Skeletal muscle satellite cell (primary cell): Measurements from ENCODE around the gene NUAK2.
"Not testable (repeated sequence)": the region's sequence is repeated elsewhere in the genome, so short reads cannot be mapped to it uniquely, and the experiment has no call there.

Experiments used
- H3K27me3 ChIP-seq: 2 replicates; pipeline ENCODE4 v1.7.0; 2013; ENCODE audit warnings: low read length; ENCODE audit not compliant: control insufficient read depth, insufficient read depth
- H3K36me3 ChIP-seq: 2 replicates; pipeline ENCODE4 v1.7.0; 2013; ENCODE audit warnings: mild to moderate bottlenecking, control low read depth, low read length; ENCODE audit not compliant: insufficient read depth
- H3K4me1 ChIP-seq: 2 replicates; pipeline ENCODE4 v1.7.0; 2013; ENCODE audit warnings: low read length; ENCODE audit not compliant: control insufficient read depth, insufficient read depth
- H3K4me2 ChIP-seq: 2 replicates; pipeline ENCODE4 v1.7.0; 2013; ENCODE audit warnings: mild to moderate bottlenecking, low read length
- H3K4me3 ChIP-seq: 2 replicates; pipeline ENCODE4 v1.7.0; 2013; ENCODE audit warnings: low read length
- H3K9ac ChIP-seq: 2 replicates; pipeline ENCODE4 v1.7.0; 2013; ENCODE audit warnings: mild to moderate bottlenecking, low read depth, low read length, moderate library complexity
- H3K9me3 ChIP-seq: replicated peaks from 2 replicates; pipeline ENCODE4 v1.7.0; 2013; ENCODE audit warnings: mild to moderate bottlenecking, control low read depth, low read length

The NUAK2 gene

DNA sequence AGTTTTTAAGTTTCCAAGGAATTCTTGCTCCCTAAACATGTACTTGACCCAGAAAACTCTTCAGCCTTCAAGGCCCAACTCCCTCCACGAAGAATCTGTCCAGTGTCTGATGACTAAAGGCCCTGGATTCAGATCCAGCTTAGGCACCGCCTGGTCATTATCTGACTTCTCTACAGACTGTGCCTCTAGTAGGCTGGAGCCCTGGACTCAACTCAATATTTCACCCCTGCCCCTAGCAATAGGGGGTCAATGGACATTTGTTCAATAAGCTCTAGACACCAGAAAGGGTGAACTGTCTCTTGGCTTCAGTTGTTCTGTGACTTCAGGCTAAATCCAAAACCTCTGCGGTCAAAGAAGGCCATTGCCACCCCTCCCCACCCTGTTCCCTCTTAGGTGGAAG, 34.5 kb downstream of the NUAK2 start:
- H3K4me3 ChIP-seq: no peak overlapping the region
- peak overlapping the region; percentile 16 for H3K9ac ChIP-seq
- peaks cover 50% of the 10 kb centered on the region for H3K4me1 ChIP-seq
- no peaks in the 10 kb centered on the region for H3K36me3 ChIP-seq
- H3K27me3 ChIP-seq: no peaks in the 10 kb centered on the region
- no peak overlapping the region for H3K4me2 ChIP-seq
- H3K9me3 ChIP-seq: no peaks in the 10 kb centered on the region

DNA sequence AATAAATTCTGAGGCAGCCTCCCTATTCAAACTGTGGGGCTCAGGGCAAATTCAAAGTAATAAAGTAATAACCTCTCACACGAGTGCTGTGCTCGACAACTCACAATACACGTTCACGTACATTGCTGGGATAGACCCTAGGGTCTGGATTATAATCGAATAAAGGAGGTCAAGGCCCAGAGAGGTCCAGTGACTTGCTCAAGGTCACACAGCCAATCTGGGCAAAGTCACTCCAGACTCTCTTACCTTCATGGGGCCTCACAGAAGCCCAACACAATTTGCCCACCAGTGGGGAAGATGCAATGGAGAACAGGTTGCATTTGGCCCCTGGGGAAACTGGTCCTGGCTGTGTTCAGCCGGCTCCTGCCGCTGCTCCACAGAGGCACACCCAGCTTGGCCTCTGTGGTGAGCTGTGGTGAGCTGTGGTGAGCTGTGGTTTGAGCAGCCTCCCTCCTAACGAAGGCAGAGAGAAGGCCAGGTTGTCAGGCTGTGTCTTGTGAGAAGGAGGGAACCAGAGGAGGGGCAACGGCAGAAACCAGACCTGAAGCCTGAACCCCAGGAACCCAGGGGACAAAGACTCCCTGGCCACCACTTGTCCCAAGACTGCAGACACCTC, 35.1 kb downstream of the NUAK2 start:
- H3K9me3 ChIP-seq: no peaks in the 10 kb centered on the region
- peaks cover 50% of the 10 kb centered on the region for H3K4me1 ChIP-seq
- no peaks in the 10 kb centered on the region for H3K27me3 ChIP-seq
- no peak overlapping the region for H3K4me2 ChIP-seq
- no peaks in the 10 kb centered on the region for H3K36me3 ChIP-seq
- no peak overlapping the region for H3K4me3 ChIP-seq
- H3K9ac ChIP-seq: peak overlapping the region; percentile 16

DNA sequence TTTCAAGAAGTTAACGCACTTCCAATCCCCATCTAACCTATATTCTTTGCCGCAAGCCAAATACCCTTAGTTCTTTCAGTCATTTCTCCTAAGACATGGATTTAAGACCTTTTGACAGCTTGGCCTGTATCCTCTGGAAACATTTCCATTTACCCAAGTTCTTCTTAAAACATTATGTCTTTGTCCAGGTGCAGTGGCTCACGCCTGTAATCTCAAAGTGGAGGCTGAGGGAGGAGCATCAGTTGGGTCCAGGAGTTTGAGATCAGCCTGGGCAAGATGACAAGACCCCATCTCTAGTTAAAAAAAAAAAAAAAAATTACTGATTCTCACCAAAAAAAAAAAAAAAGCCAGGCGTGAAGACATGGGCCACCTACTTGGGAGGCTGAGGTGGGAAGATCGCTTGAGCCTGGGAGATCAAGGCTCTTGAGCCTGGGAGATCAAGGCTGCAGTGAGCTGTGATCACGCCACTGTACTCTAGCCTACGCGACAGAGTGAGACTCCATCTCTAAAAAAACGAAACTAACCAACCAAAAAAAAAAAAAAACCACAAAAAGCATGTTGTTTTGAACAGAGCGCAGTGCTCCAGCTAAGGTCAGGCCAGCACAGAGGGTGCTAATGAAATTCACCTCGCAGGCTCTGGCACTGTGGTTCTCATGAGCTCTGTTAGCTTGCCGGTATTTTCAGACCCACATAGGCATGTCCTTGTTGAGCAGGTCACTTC, 36.0 kb downstream of the NUAK2 start:
- Histone ChIP-seq H3K36me3 (no peaks in the 10 kb centered on the region), H3K9me3 (no peaks in the 10 kb centered on the region), H3K4me2 (peak overlapping the region; percentile 29), H3K4me3 (no peak overlapping the region), H3K9ac (peak overlapping the region; percentile 35), H3K27me3 (no peaks in the 10 kb centered on the region), H3K4me1 (peaks cover 50% of the 10 kb centered on the region)

- peak overlapping the region; percentile 49 for H3K9ac ChIP-seq
- no peaks in the 10 kb centered on the region for H3K27me3 ChIP-seq
Observed at GRCh38 chr1:205284420-205285144, 37.0 kb downstream of the NUAK2 start.

GRCh38 chr1:205283270-205284147, 38.0 kb downstream of the NUAK2 start:
- H3K27me3 ChIP-seq: no peaks in the 10 kb centered on the region
- no peak overlapping the region for H3K4me2 ChIP-seq
- no peak overlapping the region for H3K4me3 ChIP-seq
- H3K9me3 ChIP-seq: no peaks in the 10 kb centered on the region
- H3K9ac ChIP-seq: no peak overlapping the region
- H3K36me3 ChIP-seq: no peaks in the 10 kb centered on the region
- H3K4me1 ChIP-seq: peaks cover 49% of the 10 kb centered on the region

More at GRCh38 chr1:205284420-205285144, 37.0 kb downstream of the NUAK2 start:
- H3K4me3 ChIP-seq: peak overlapping the region; percentile 2
- H3K4me1 ChIP-seq: peaks cover 50% of the 10 kb centered on the region
- H3K36me3 ChIP-seq: no peaks in the 10 kb centered on the region
- no peaks in the 10 kb centered on the region for H3K9me3 ChIP-seq
- peak overlapping the region; percentile 29 for H3K4me2 ChIP-seq

DNA sequence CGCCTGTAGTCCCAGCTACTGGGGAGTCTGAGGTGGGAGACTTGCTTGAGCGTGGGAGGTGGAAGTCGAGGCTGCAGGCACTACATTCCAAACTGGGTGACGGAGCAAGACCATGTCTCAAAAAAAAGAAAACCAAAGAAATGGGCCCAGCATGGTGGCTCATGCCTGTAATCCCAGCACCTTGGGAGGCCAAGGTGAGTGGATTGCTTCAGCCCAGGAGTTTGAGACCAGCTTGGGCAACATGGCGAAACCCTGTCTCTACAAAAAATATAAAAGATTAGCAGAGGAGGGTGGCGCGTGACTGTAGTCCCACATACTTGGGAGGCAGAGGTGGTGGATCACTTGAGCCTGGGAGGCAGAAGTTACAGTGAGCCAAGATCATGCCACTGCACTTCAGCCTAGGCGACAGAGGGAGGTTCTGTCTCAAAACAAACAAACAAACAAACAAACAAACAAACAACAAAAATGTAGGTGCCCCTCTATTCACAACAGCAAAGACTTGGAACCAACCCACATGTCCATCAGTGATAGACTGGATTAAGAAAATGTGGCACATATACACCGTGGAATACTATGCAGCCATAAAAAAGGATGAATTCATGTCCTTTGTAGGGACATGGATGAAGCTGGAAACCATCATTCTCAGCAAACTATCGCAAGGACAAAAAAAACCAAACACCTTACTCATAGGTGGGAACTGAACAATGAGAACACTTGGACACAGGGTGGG, 40.7 kb downstream of the NUAK2 start:
- not testable (repeated sequence) for H3K9ac ChIP-seq, H3K4me2 ChIP-seq, H3K36me3 ChIP-seq, H3K27me3 ChIP-seq, H3K9me3 ChIP-seq, H3K4me3 ChIP-seq
- peaks cover 23% of the 10 kb centered on the region for H3K4me1 ChIP-seq

DNA sequence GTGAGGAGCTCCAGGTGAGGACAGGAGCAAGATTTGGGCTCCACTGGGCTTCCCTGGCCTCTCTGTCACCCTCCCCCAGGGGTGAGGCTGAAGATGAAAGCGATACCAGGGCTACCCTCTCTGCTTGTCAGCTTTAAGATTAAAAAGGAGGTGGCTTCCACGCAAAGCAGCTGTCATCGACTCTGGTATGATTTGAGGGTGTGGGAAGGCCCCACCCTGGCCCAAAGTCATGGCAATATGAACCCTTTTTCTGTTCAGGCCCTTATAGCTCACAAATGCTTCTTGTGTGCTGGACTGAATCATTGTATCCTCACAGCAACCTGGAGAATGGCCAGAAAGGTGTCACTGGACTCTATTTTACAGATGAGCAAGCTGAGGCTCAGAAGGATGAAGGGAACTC, 41.6 kb downstream of the NUAK2 start:
- Histone ChIP-seq H3K36me3 (no peaks in the 10 kb centered on the region), H3K9ac (no peak overlapping the region), H3K27me3 (no peaks in the 10 kb centered on the region), H3K4me2 (no peak overlapping the region), H3K4me3 (no peak overlapping the region), H3K9me3 (no peaks in the 10 kb centered on the region), H3K4me1 (peaks cover 15% of the 10 kb centered on the region)

GRCh38 chr1:205276689-205277065, 44.9 kb downstream of the NUAK2 start:
- H3K4me3 ChIP-seq: no peak overlapping the region
- no peaks in the 10 kb centered on the region for H3K36me3 ChIP-seq
- no peaks in the 10 kb centered on the region for H3K9me3 ChIP-seq
- no peak overlapping the region for H3K4me2 ChIP-seq
- peaks cover under 1% of the 10 kb centered on the region for H3K4me1 ChIP-seq
- H3K27me3 ChIP-seq: no peaks in the 10 kb centered on the region
- no peak overlapping the region for H3K9ac ChIP-seq

DNA sequence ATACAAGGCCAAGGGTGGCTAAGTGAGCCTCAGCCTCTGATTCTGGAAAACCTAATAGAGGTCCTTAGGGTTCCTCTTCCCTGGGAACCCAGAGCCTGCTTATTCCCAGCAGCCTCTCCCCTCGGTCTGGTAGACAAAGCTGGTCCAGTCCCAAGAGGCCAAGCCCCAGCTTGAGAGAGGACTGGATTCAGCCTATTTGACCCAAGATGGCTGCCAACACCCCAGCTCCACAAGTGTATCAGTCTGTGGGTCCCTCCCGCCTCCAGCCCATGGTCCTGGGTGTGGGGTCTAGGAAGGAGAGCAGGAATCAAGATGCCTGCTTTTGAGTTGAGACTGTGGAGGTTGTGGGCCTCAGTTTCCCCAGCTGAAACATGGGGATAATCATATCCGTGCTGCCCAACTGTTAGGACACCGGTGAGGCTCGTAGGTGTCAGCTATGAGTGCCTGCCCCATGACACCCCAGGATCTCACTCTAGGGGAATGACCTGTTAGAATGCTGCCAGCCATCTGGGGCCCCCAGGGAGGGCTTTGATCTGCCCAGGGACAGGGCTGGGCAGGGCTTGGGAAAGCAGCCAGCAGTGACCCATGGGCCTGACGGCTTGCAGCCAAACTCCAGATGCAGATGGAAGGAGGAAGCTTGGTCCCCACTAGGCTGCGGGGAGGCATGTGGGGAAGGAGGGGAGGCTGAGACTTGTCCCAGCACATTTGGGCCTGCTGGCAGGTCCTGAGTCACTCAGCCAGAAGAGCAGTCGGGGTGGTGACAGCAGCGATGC, 45.4 kb downstream of the NUAK2 start:
- Histone ChIP-seq H3K4me3 (no peak overlapping the region), H3K36me3 (no peaks in the 10 kb centered on the region), H3K4me1 (peaks cover 6% of the 10 kb centered on the region), H3K4me2 (no peak overlapping the region), H3K9me3 (no peaks in the 10 kb centered on the region), H3K27me3 (no peaks in the 10 kb centered on the region), H3K9ac (no peak overlapping the region)

DNA sequence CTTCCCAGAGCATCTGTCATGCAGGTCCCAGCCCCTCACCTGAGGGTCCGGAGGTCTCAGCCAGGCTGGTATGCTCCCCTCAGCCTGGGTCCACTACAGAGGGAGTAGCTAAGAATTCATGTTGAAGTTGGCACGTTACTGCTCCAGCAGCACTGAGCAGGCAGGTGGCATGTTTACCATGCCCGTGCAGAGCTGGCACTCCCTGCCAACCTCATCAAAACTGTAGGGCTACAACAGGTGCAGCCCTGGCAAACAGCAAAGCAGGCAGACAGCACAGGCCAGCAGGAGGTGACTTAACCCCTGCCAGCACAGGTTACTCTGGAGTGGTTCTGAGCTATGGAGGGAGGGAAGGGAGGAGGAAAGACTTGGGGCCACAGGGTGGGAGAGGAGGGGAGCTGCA, 46.4 kb downstream of the NUAK2 start:
- H3K9ac ChIP-seq: no peak overlapping the region
- H3K27me3 ChIP-seq: no peaks in the 10 kb centered on the region
- no peak overlapping the region for H3K4me2 ChIP-seq
- H3K4me3 ChIP-seq: no peak overlapping the region
- H3K36me3 ChIP-seq: no peaks in the 10 kb centered on the region
- peaks cover 15% of the 10 kb centered on the region for H3K4me1 ChIP-seq
- H3K9me3 ChIP-seq: no peaks in the 10 kb centered on the region
